Subcutaneous adipose tissue (tissue), 4 donors: ENCODE results near the gene GIPC2. TPM values are rescaled to one million over a fixed set of nuclear protein-coding genes. Genes with fewer than 3 reads are reported as not detected.

ENCODE experiments used
- total RNA-seq, 4 donors: library from RNA; depleted of rRNA; stranded (reverse); fragments of >200 nt; gene quantifications; one replicate each; pipeline ENCODE4 v1.1.0, GENCODE V29; 2016
- TF ChIP-seq, protein P1 (sequence below): fragments of 450-650 bp; IDR thresholded peaks from one replicate; pipeline ENCODE4 v1.5.1; 2016; ENCODE audit warnings: low read depth, mild to moderate bottlenecking, control low read depth, antibody characterized with exemption, moderate library complexity

GIPC2 gene
- total RNA-seq, 4 donors from 2014 or later, result 1.7 to 9.4 (median 3.8) TPM

DNA sequence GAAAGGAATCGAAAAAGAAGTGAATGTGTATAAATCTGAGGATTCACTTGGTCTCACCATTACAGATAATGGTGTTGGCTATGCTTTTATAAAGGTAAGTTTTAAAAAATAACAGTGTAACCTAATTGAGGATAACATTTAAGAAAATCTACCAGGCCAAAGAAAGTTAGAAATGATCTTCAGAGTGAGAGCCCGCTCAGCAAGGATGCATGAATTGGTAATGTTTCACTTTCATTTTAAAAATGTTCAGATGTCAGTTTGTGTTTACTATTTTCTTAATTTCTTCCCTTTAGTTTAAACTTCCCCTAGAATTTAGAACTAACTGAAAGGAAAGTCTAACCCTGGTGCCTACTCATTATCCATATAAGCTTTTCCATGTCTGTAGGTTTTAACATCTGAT is 35.0 kb downstream of the GIPC2 start:
- TF ChIP-seq, protein P1, sequence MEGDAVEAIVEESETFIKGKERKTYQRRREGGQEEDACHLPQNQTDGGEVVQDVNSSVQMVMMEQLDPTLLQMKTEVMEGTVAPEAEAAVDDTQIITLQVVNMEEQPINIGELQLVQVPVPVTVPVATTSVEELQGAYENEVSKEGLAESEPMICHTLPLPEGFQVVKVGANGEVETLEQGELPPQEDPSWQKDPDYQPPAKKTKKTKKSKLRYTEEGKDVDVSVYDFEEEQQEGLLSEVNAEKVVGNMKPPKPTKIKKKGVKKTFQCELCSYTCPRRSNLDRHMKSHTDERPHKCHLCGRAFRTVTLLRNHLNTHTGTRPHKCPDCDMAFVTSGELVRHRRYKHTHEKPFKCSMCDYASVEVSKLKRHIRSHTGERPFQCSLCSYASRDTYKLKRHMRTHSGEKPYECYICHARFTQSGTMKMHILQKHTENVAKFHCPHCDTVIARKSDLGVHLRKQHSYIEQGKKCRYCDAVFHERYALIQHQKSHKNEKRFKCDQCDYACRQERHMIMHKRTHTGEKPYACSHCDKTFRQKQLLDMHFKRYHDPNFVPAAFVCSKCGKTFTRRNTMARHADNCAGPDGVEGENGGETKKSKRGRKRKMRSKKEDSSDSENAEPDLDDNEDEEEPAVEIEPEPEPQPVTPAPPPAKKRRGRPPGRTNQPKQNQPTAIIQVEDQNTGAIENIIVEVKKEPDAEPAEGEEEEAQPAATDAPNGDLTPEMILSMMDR, result no peak

DNA sequence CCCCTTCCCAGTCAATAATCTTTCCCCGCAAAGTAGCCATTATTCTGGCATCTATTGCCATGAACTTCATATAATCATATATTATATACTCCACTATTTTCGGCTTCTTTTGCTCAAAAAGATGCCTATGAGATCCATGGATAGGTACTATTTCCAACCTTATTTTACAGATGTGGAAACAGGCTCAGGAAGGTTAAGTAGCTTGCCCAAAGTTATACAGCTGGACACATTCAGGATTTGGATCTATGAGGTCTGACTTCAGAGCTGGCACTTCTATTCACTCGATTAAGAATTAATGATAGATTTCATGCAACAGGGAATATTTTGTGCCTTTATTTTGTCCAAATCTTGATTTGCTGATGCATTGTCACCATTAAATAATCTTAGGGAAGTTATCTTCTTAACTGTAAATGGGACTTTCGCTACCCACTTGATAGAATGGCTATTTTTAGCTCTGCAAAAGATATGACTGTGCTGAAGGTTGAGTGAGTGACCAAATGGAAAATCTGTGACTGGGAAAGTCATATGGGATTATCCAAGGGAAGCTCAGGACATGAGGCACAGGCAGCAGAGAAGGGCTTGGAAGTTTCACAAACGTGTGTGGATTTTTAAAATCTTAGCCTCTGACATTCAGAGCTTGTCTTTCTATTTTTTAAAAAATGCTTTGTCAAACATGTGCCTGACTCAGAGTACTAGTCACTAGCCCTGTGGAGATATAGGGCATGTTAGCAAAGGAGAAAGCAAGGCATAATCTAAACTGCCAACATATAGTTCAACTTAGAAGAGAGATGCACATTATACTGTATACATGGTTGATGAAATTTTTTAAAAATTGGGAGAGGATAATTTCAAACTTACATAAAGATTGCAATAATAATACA is 36.5 kb downstream of the GIPC2 start:
- TF ChIP-seq, protein P1, result no peak

DNA sequence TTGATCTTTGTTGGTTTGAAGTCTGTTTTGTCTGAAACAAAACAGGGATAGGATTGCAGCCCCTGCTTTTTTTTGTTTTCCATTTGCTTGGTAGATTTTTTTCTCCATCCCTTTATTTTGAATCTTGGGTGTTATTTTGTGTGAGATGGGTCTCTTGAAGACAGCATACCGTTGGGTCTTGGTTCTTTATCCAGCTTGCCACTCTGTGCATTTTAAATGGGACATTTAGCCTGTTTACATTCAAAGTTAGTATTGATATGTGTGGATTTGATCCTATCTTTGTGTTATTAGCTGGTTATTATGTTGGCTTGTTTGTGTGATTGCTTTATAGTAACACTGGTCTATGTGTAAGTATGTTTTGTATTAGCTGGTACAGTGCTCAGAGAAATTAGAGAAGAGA is 40.9 kb downstream of the GIPC2 start:
- TF ChIP-seq, protein P1, result no peak

DNA sequence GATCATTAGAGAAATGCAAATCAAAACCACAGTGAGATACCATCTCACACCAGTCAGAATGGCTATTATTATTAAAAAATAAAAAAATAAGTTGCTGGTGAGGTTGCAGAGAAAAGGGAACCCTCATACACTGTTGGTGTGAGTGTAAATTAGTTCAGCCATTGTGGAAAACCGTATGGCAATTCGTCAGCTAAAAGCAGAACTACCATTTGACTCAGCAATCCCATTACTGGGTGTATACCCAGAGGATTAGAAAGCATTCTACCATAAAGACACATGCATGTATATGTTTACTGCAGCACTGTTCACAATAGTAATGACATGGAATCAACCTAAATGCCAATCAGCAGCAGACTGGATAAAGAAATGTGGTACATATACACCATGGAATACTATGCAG is 42.2 kb downstream of the GIPC2 start:
- TF ChIP-seq, protein P1, result no peak

DNA sequence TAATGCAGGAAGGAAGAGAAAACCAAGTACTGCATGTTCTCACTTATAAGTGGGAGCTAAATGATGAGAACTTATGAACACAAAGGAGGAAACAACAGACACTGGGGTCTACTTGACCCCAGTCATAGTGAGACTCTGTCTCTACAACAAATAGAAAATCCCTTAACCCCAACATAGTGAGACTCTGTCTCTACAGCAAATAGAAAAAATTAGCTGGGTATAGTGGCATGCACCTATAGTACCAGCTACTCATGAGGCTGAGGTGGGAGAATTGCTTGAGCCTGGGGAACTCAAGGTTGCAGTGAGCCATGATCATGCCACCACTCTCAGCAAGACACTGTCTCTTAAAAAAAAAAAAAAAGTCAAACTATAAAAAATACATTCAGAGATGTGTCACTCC is 42.7 kb downstream of the GIPC2 start:
- TF ChIP-seq, protein P1, result no peak

DNA sequence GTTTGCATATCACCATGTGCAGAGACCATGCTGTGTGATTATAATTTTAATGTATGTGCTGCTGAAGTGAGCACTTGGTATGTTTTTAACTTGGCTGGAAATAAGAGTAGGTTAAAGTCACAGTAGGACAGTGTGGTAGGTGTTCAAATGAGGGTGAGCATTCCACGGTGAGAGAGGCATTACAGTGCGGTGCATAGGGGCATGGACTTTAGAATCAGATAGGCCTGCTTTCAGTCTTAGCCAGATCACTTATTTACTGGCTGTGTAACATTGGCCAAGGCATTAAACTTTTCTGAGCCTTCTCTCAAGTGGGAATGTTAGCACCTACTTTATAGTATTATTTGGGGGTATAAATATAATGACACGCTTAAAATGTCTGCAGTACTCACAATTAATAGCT is 43.2 kb downstream of the GIPC2 start:
- TF ChIP-seq, protein P1, result no peak

DNA sequence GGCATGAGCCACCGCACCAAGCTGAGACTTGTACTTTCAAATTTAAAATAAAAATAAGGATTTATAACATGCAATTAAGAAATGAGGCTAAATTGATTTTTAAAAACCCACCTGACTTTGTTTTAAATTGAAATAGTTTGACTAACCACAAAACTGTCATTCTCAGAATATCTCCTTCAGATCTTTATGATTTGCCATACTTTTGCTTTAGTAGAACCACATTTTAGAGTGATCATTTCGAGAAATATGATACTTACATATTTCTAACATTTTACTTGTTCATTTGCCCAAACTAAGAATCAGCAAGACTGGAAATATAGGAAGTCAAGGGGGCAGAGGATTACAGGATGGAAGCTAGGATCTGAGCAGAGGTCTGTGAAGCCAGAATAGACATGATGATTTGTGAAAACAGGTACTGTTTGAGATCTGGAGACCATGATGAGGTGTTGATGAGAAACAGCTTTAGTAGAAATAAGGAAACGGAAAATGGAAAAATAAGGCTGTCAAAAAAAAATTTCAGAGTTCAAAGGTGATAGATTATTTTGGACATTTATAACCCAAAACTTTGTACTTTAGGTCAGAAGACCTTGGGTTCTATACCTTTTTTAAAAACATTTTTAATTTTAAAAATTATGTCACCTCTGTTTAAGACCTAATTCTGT is 44.8 kb downstream of the GIPC2 start:
- TF ChIP-seq, protein P1, result no peak
